H9 (cell line): ENCODE measurements around the gene RILPL1. TPM values are rescaled to one million over a fixed set of nuclear protein-coding genes. Genes with fewer than 3 reads are reported as not detected.

ENCODE experiments used
- DNase-seq: peaks from one replicate; pipeline ENCODE4 v3.0.0-alpha.2; 2017
- H2AFZ ChIP-seq: one replicate; pipeline ENCODE4 v1.6.1; 2013; ENCODE audit warnings: mild to moderate bottlenecking, low read length, control low read depth, moderate library complexity
- H2AK5ac ChIP-seq: 2 replicates; pipeline ENCODE4 v1.6.1; 2013; ENCODE audit warnings: low read length, control low read depth, mixed read lengths; ENCODE audit not compliant: insufficient read length
- H2BK120ac ChIP-seq: one replicate; pipeline ENCODE4 v1.6.1; 2013; ENCODE audit warnings: low read depth, mild to moderate bottlenecking, low read length, control low read depth, inconsistent platforms; ENCODE audit not compliant: poor library complexity, severe bottlenecking
- H2BK12ac ChIP-seq: 2 replicates; pipeline ENCODE4 v1.6.1; 2013; ENCODE audit warnings: low read length, control low read depth, mixed read lengths, low read depth; ENCODE audit not compliant: insufficient read length
- H2BK15ac ChIP-seq: 2 replicates; pipeline ENCODE4 v1.6.1; 2013; ENCODE audit warnings: low read depth, low read length, control low read depth
- H2BK20ac ChIP-seq: one replicate; pipeline ENCODE4 v1.6.1; 2013; ENCODE audit warnings: low read depth, mild to moderate bottlenecking, low read length, control low read depth, inconsistent platforms; ENCODE audit not compliant: poor library complexity, severe bottlenecking
- H2BK5ac ChIP-seq: 2 replicates; pipeline ENCODE4 v1.6.1; 2013; ENCODE audit warnings: low read length, control low read depth, mixed read lengths; ENCODE audit not compliant: insufficient read length
- H3K14ac ChIP-seq: 2 replicates; pipeline ENCODE4 v1.6.1; 2013; ENCODE audit warnings: low read length, control low read depth; ENCODE audit not compliant: insufficient read depth
- H3K18ac ChIP-seq: 2 replicates; pipeline ENCODE4 v1.6.1; 2013; ENCODE audit warnings: low read depth, mild to moderate bottlenecking, mixed read lengths, low read length, control low read depth; ENCODE audit not compliant: insufficient read length
- H3K23ac ChIP-seq: 2 replicates; pipeline ENCODE4 v1.6.1; 2013; ENCODE audit warnings: low read length, control low read depth, mixed read lengths, low read depth; ENCODE audit not compliant: insufficient read length
- H3K23me2 ChIP-seq: 2 replicates; pipeline ENCODE4 v1.6.1; 2013; ENCODE audit warnings: low read depth, mild to moderate bottlenecking, mixed read lengths, low read length, control low read depth; ENCODE audit not compliant: insufficient read length, poor library complexity, severe bottlenecking
- H3K27ac ChIP-seq: 2 replicates; pipeline ENCODE4 v1.5.1; 2013; ENCODE audit warnings: low read length, control low read depth, mixed read lengths, low read depth; ENCODE audit not compliant: insufficient read length
- H3K27me3 ChIP-seq: 2 replicates; pipeline ENCODE4 v1.6.1; 2013; ENCODE audit warnings: low read length, control low read depth, inconsistent platforms; ENCODE audit not compliant: insufficient read depth
- H3K4ac ChIP-seq: 2 replicates; pipeline ENCODE4 v1.6.1; 2013; ENCODE audit warnings: low read depth, mild to moderate bottlenecking, control low read depth, inconsistent platforms, low read length, moderate library complexity
- H3K4me1 ChIP-seq: 2 replicates; pipeline ENCODE4 v1.6.1; 2013; ENCODE audit warnings: low read length, control low read depth, inconsistent platforms; ENCODE audit not compliant: insufficient read depth
- H3K4me2 ChIP-seq: 2 replicates; pipeline ENCODE4 v1.6.1; 2013; ENCODE audit warnings: low read length, control low read depth, mixed read lengths; ENCODE audit not compliant: insufficient read length, insufficient read depth
- H3K56ac ChIP-seq: 2 replicates; pipeline ENCODE4 v1.6.1; 2013; ENCODE audit warnings: low read depth, mild to moderate bottlenecking, mixed read lengths, low read length, control low read depth; ENCODE audit not compliant: insufficient read length
- H3K79me1 ChIP-seq: 2 replicates; pipeline ENCODE4 v1.6.1; 2013; ENCODE audit warnings: low read depth, mild to moderate bottlenecking, moderate library complexity, low read length, control low read depth, inconsistent platforms; ENCODE audit not compliant: insufficient read depth, poor library complexity, severe bottlenecking
- H3K79me2 ChIP-seq: 2 replicates; pipeline ENCODE4 v1.6.1; 2013; ENCODE audit warnings: low read length, control low read depth, inconsistent platforms; ENCODE audit not compliant: insufficient read depth
- H3K9ac ChIP-seq: 2 replicates; pipeline ENCODE4 v1.6.1; 2013; ENCODE audit warnings: low read length, control low read depth, mixed read lengths; ENCODE audit not compliant: insufficient read length; ENCODE audit errors: extremely low read depth
- H3K9me3 ChIP-seq: one replicate; pipeline ENCODE4 v1.6.1; 2013; ENCODE audit warnings: low read depth, low read length, inconsistent platforms; ENCODE audit not compliant: control insufficient read depth
- H3T11ph ChIP-seq: one replicate; pipeline ENCODE4 v1.6.1; 2013; ENCODE audit warnings: mild to moderate bottlenecking, low read length, control low read depth, inconsistent platforms
- H4K20me1 ChIP-seq: one replicate; pipeline ENCODE4 v1.6.1; 2013; ENCODE audit not compliant: control insufficient read depth, insufficient read length, insufficient read depth
- H4K5ac ChIP-seq: 2 replicates; pipeline ENCODE4 v1.6.1; 2013; ENCODE audit warnings: low read depth, mild to moderate bottlenecking, mixed read lengths, low read length, control low read depth; ENCODE audit not compliant: insufficient read length
- H4K8ac ChIP-seq: replicated peaks from 2 replicates; pipeline ENCODE4 v1.6.1; 2013; ENCODE audit warnings: low read length, control low read depth, mixed read lengths, low read depth; ENCODE audit not compliant: insufficient read length
- H4K91ac ChIP-seq: 2 replicates; pipeline ENCODE4 v1.6.1; 2013; ENCODE audit warnings: low read depth, mild to moderate bottlenecking, moderate library complexity, mixed read lengths, low read length, control low read depth; ENCODE audit not compliant: insufficient read length
- H3K27ac Mint-ChIP-seq, 3 experiments: 2 replicates in 2 of 3; 3 replicates in 1 of 3; pipeline ENCODE4 v1.8.0; 2020 to 2021; ENCODE audit warnings: mixed read lengths in 3 of 3, mild to moderate bottlenecking in 1 of 3, moderate library complexity in 1 of 3
- H3K27me3 Mint-ChIP-seq: 2 replicates; pipeline ENCODE4 v1.8.0; 2021; ENCODE audit warnings: low read depth, mild to moderate bottlenecking, moderate library complexity, mixed read lengths
- H3K36me3 Mint-ChIP-seq, 3 experiments: 2 replicates in 2 of 3; 3 replicates in 1 of 3; pipeline ENCODE4 v1.8.0; 2020 to 2021; ENCODE audit warnings: low read depth in 3 of 3, mixed read lengths in 3 of 3; ENCODE audit not compliant: insufficient read depth in 1 of 3
- H3K4me1 Mint-ChIP-seq, 2 experiments: 2 replicates each; pipeline ENCODE4 v1.8.0; 2020; ENCODE audit warnings: mixed read lengths in 2 of 2
- H3K4me3 Mint-ChIP-seq, 2 experiments: 2 replicates in 1 of 2; 3 replicates in 1 of 2; pipeline ENCODE4 v1.8.0; 2020 to 2021; ENCODE audit warnings: mild to moderate bottlenecking in 2 of 2, mixed read lengths in 2 of 2, moderate library complexity in 1 of 2
- H3K9me3 Mint-ChIP-seq, 2 experiments: 2 replicates in 1 of 2; 3 replicates in 1 of 2; pipeline ENCODE4 v1.8.0; 2020; ENCODE audit warnings: mild to moderate bottlenecking in 2 of 2, mixed read lengths in 2 of 2, moderate library complexity in 1 of 2
- WGBS: extraction: QIAGEN DNeasy Blood & Tissue Kit; methylation state at CpG from one replicate; pipeline ENCODE4 v1.1.7; 2013; ENCODE audit warnings: missing lambda C conversion rate, low lambda C conversion rate, mixed read lengths; ENCODE audit not compliant: insufficient read length; ENCODE audit errors: extremely low coverage; 5-methylcytosine and 5-hydroxymethylcytosine counted together
- total RNA-seq: library from RNA; stranded (reverse); gene quantifications from 2 replicates; pipeline ENCODE4 v1.2.1, GENCODE V29; 2021
- TF ChIP-seq, protein P1 (sequence below): fragments of 200-600 bp; sonication (generic); conservative IDR thresholded peaks from 3 replicates; pipeline ENCODE4 v1.8.0; 2021; ENCODE audit warnings: antibody characterized with exemption, mild to moderate bottlenecking

The RILPL1 gene
- total RNA-seq, 1 experiment from 2014 or later, result 8.1 TPM

DNA sequence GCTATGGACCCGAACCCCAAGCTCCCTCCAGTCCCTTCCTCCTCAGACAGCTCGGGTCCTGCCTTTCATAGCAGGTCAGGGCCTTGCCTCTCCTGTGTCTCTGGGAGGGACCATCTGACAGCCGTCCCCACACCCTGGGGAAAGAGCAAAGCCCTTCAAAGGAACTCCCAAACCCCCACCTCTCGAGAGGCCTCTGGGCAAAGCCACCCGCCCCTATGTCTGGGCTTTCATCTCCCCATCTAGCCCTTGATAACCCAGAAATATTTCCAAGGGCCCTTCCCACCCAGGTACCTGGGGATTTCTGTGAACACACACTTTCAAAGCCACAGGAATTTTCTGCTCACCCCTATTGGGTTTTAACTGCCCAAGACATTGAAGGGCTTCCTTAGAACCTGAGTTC, 43.4 kb downstream of the RILPL1 start:
- no peak overlapping the region for H3K9ac ChIP-seq
- H3K9me3 Mint-ChIP-seq, result no peaks in the 10 kb centered on the region
- H3K79me2 ChIP-seq, result no peaks in the 10 kb centered on the region
- no peak overlapping the region for H2BK12ac ChIP-seq
- H3K4me1 ChIP-seq, result no peaks in the 10 kb centered on the region
- peak overlapping the region in 1 of 3 experiments; percentile 76; a peak in 1 of 7 replicates for H3K27ac Mint-ChIP-seq
- H3K27me3 ChIP-seq, result no peaks in the 10 kb centered on the region
- no peak overlapping the region for H2AFZ ChIP-seq
- H4K20me1 ChIP-seq, result no peaks in the 10 kb centered on the region
- no peak overlapping the region for H3K4me3 Mint-ChIP-seq
- no peak overlapping the region for H3K4ac ChIP-seq
- H3K79me1 ChIP-seq, result no peaks in the 10 kb centered on the region
- no peaks in the 10 kb centered on the region for H3K36me3 Mint-ChIP-seq
- H3K18ac ChIP-seq, result no peak overlapping the region
- H3K56ac ChIP-seq, result no peak overlapping the region
- no peak overlapping the region for H2BK120ac ChIP-seq
- H3K27ac ChIP-seq, result no peak overlapping the region
- no peak for DNase-seq
- no peak overlapping the region for H4K5ac ChIP-seq
- no peak overlapping the region for H2BK20ac ChIP-seq
- peaks cover 13 to 25% of the 10 kb centered on the region in 2 experiments for H3K4me1 Mint-ChIP-seq
- TF ChIP-seq, protein P1, sequence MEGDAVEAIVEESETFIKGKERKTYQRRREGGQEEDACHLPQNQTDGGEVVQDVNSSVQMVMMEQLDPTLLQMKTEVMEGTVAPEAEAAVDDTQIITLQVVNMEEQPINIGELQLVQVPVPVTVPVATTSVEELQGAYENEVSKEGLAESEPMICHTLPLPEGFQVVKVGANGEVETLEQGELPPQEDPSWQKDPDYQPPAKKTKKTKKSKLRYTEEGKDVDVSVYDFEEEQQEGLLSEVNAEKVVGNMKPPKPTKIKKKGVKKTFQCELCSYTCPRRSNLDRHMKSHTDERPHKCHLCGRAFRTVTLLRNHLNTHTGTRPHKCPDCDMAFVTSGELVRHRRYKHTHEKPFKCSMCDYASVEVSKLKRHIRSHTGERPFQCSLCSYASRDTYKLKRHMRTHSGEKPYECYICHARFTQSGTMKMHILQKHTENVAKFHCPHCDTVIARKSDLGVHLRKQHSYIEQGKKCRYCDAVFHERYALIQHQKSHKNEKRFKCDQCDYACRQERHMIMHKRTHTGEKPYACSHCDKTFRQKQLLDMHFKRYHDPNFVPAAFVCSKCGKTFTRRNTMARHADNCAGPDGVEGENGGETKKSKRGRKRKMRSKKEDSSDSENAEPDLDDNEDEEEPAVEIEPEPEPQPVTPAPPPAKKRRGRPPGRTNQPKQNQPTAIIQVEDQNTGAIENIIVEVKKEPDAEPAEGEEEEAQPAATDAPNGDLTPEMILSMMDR, result no peak
- H3K9me3 ChIP-seq, result no peaks in the 10 kb centered on the region
- no CpG with 5 or more reads among the region's 5 CpGs for WGBS
- no peak overlapping the region for H2BK5ac ChIP-seq
- no peaks in the 10 kb centered on the region for H3K23me2 ChIP-seq
- H3K14ac ChIP-seq, result no peak overlapping the region; the same call in 1 of the 2 replicates
- no peak overlapping the region for H2BK15ac ChIP-seq
- no peak overlapping the region for H2AK5ac ChIP-seq
- no peak overlapping the region for H3K23ac ChIP-seq
- H3K27me3 Mint-ChIP-seq, result no peaks in the 10 kb centered on the region
- no peak overlapping the region for H3T11ph ChIP-seq
- no peak overlapping the region for H3K4me2 ChIP-seq
- no peak overlapping the region for H4K8ac ChIP-seq
- no peak overlapping the region for H4K91ac ChIP-seq
